Tibial artery (tissue), 4 donors: ENCODE measurements around the gene SEC22C.

Experiments used
- DNase-seq, 2 donors: peaks; one replicate each; pipeline ENCODE4 v3.0.0-alpha.2; 2019
- H3K27ac ChIP-seq, 2 donors: fragments of 200-600 bp; sonication (generic) in 1 of 2; 1 replicate in 1 of 2; 2 replicates in 1 of 2; pipeline ENCODE4 v1.5.1; 2018 to 2019; ENCODE audit warnings: mild to moderate bottlenecking in 1 of 2
- H3K27me3 ChIP-seq, 2 donors: fragments of 200-600 bp; sonication (generic) in 1 of 2; one replicate each; pipeline versions ENCODE4 v1.5.1 to v1.6.0; 2016 to 2019
- H3K36me3 ChIP-seq, 3 donors: fragments of 200-600 bp; sonication (generic) in 2 of 3; one replicate each; pipeline ENCODE4 v1.5.1; 2016 to 2019; ENCODE audit warnings: mild to moderate bottlenecking in 2 of 3
- H3K4me1 ChIP-seq, 4 donors: fragments of 200-600 bp; sonication (generic) in 2 of 4; 1 replicate in 3 of 4; 2 replicates in 1 of 4; pipeline ENCODE4 v1.5.1; 2016 to 2019
- H3K4me3 ChIP-seq, 2 donors: fragments of 200-600 bp; sonication (generic) in 1 of 2; 1 replicate in 1 of 2; 2 replicates in 1 of 2; pipeline ENCODE4 v1.5.1; 2018 to 2019; ENCODE audit warnings: mild to moderate bottlenecking in 2 of 2
- H3K9me3 ChIP-seq, 3 donors: fragments of 200-600 bp; sonication (generic) in 1 of 3; one replicate each; pipeline ENCODE4 v1.5.1; 2016 to 2019
- CTCF ChIP-seq, 2 experiments: fragments of 200-600 bp in 1 of 2; fragments of 450-650 bp in 1 of 2; IDR thresholded peaks; one replicate each; pipeline ENCODE4 v1.5.1; 2017 to 2019; ENCODE audit warnings: antibody characterized with exemption in 2 of 2, mild to moderate bottlenecking in 1 of 2, moderate library complexity in 1 of 2
- intact Hi-C: fragments of 100-400 bp; cut with DNase I; formaldehyde crosslinking; loops from one replicate; pipeline ENCODE4 v1.15.0; 2023; ENCODE audit warnings: low total_unique reads

The SEC22C gene

DNA sequence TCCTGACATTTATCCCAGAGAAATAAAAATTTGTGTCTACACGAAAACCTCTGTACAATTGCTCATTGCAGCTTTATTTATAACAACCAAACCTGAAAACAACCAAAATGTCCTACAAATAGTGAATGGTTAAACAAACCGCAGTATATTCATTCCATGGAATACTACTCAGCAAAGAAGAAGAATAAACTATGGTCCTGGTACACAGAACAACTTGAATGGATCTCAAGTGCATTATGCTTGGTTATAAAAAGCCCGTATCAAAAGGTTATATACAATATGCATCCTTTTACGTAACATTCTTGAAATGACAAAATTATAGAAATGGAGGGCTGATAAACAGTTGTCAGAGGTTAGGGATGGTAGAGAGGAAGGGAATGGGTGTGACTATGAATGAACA lies 3.7 kb downstream of the SEC22C start:
- no peaks in the 10 kb centered on the region for H3K27me3 ChIP-seq
- no peak for DNase-seq
- H3K4me1 ChIP-seq = peaks cover 0 to 20% (median 16%) of the 10 kb centered on the region in 4 donors
- peaks cover 0 to 7% (median 0%) of the 10 kb centered on the region in 3 donors for H3K9me3 ChIP-seq
- no peak overlapping the region for H3K4me3 ChIP-seq
- H3K27ac ChIP-seq = no peak overlapping the region
- no peak for TF ChIP-seq CTCF (IDR thresholded peaks at IDR 0.05)
- H3K36me3 ChIP-seq = peaks cover 7 to 23% (median 15%) of the 10 kb centered on the region in 3 donors
- intact Hi-C loops = no loop called here

GRCh38 chr3:42575137-42575741 lies 6.5 kb downstream of the SEC22C start:
- no peaks in the 10 kb centered on the region for H3K27me3 ChIP-seq
- no peak overlapping the region for H3K27ac ChIP-seq
- H3K4me1 ChIP-seq = peaks cover 0 to 2% (median under 1%) of the 10 kb centered on the region in 4 donors
- intact Hi-C loops = no loop called here
- TF ChIP-seq CTCF (IDR thresholded peaks at IDR 0.05) = no peak
- no peak overlapping the region for H3K4me3 ChIP-seq
- DNase-seq = no peak
- H3K9me3 ChIP-seq = peaks cover 0 to 7% (median 0%) of the 10 kb centered on the region in 3 donors
- H3K36me3 ChIP-seq = peaks cover 7 to 24% (median 16%) of the 10 kb centered on the region in 3 donors

- no peaks in the 10 kb centered on the region for H3K27me3 ChIP-seq
- no peak for DNase-seq
- H3K4me1 ChIP-seq = no peaks in the 10 kb centered on the region
- peaks cover 0 to 7% (median 0%) of the 10 kb centered on the region in 3 donors for H3K9me3 ChIP-seq
- intact Hi-C loops = no loop called here
- peaks cover 18 to 35% (median 31%) of the 10 kb centered on the region in 3 donors for H3K36me3 ChIP-seq
- no peak overlapping the region for H3K4me3 ChIP-seq
- H3K27ac ChIP-seq = no peak overlapping the region
- peak; percentile 12 to 15 for TF ChIP-seq CTCF (IDR thresholded peaks at IDR 0.05)
Measured at GRCh38 chr3:42572278-42572677, 9.5 kb downstream of the SEC22C start.

DNA sequence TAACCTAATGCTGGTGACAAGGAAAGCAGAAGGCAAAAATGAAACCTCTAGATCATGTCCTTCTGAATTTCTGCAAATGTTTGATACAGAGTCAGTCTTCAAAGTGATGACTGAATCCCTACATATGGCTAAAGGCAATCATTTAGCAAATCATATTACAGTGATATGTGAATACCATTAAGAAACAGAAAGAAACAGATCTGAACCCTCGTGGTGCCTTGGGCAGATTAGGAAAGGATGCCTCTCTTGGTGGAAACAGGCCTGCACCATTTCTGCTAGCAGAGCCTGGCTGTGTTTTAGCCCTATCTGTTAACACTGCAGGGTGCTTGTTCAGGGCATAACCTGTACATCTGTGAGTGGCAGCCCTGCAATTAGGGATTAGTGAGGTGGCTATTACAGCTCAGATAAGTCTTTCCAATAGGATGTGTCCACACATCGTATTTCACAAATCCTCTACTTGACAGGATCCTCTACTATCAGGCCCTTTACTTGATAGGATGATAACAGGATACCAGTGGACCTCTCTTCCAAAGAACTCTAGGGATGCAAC lies 12.1 kb downstream of the SEC22C start:
- Histone ChIP-seq H3K4me3 (no peak overlapping the region), H3K36me3 (peaks cover 35 to 53% (median 46%) of the 10 kb centered on the region in 3 donors), H3K4me1 (no peaks in the 10 kb centered on the region), H3K9me3 (peaks cover 0 to 1% (median 0%) of the 10 kb centered on the region in 3 donors), H3K27me3 (no peaks in the 10 kb centered on the region), H3K27ac (no peak overlapping the region)
- intact Hi-C loops = no loop called here
- no peak for TF ChIP-seq CTCF (IDR thresholded peaks at IDR 0.05)
- no peak for DNase-seq

- no peak for DNase-seq
- Histone ChIP-seq H3K27me3 (no peaks in the 10 kb centered on the region), H3K4me1 (no peaks in the 10 kb centered on the region), H3K4me3 (no peak overlapping the region), H3K27ac (no peak overlapping the region), H3K36me3 (peaks cover 57 to 98% (median 82%) of the 10 kb centered on the region in 3 donors), H3K9me3 (no peaks in the 10 kb centered on the region)
- TF ChIP-seq CTCF (IDR thresholded peaks at IDR 0.05) = no peak
- intact Hi-C loops = no loop called here
Measured at GRCh38 chr3:42562047-42562907, 19.5 kb downstream of the SEC22C start.
